ENCODE results near the gene RHOU. TPM values are rescaled to one million over a fixed set of nuclear protein-coding genes. Genes with fewer than 3 reads are reported as not detected.

RHOU gene
- total and polyA plus RNA-seq, 2 of the 13 experiments (the other 11 are each of a cell fraction or from before 2014, with no cell fraction given), result 11.9 to 18.5 TPM

GRCh38 chr1:228783418-228784040 is 48.2 kb downstream of the RHOU start (continued):
- TF ChIP-seq ELF1 (CRISPR knock-in tag; IDR thresholded peaks at IDR 0.05) (no peak), ZNF564 (CRISPR knock-in tag; IDR thresholded peaks at IDR 0.05) (peak; percentile 99; the same call in 1 of the 2 replicates), GLI4 (CRISPR knock-in tag; IDR thresholded peaks at IDR 0.05; ENCODE audit: borderline replicate concordance) (no peak)
- TF ChIP-seq, protein P1, sequence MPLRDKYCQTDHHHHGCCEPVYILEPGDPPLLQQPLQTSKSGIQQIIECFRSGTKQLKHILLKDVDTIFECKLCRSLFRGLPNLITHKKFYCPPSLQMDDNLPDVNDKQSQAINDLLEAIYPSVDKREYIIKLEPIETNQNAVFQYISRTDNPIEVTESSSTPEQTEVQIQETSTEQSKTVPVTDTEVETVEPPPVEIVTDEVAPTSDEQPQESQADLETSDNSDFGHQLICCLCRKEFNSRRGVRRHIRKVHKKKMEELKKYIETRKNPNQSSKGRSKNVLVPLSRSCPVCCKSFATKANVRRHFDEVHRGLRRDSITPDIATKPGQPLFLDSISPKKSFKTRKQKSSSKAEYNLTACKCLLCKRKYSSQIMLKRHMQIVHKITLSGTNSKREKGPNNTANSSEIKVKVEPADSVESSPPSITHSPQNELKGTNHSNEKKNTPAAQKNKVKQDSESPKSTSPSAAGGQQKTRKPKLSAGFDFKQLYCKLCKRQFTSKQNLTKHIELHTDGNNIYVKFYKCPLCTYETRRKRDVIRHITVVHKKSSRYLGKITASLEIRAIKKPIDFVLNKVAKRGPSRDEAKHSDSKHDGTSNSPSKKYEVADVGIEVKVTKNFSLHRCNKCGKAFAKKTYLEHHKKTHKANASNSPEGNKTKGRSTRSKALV (CRISPR knock-in tag; IDR thresholded peaks at IDR 0.05), result no peak
- TF ChIP-seq, protein P2, sequence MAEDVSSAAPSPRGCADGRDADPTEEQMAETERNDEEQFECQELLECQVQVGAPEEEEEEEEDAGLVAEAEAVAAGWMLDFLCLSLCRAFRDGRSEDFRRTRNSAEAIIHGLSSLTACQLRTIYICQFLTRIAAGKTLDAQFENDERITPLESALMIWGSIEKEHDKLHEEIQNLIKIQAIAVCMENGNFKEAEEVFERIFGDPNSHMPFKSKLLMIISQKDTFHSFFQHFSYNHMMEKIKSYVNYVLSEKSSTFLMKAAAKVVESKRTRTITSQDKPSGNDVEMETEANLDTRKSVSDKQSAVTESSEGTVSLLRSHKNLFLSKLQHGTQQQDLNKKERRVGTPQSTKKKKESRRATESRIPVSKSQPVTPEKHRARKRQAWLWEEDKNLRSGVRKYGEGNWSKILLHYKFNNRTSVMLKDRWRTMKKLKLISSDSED (CRISPR knock-in tag; IDR thresholded peaks at IDR 0.05), result no peak

DNA sequence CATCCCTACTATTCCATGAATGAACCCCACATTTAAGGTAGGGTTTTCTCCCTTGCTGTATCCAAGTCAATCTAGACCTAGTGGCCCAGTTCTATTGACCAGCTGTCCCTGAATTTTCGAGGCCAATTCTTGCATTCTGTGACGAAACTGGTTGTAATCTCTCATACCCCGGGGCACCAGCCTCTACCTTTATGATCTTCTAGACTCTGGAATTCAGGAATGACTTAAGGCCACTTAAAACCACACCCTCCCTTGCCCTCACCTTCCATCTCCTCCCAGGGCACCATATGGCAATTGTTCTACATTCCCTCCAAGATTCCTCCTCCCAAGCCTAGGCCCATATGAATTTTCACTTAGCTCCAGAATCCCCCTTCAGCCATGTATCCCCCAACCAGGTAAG is 48.9 kb downstream of the RHOU start:
- no peak for ATAC-seq
- CTCF ChIA-PET (ENCODE audit: low intra/inter-chr PET ratio, low total read pairs), result no interaction called here

More for the DNA sequence above, 48.9 kb downstream of the RHOU start:
- Histone ChIP-seq H3K4me1 (ENCODE audit: insufficient read depth, low read length) (peaks cover 50% of the 10 kb centered on the region), H3K27ac (ENCODE audit: extremely low read length, insufficient read depth, low read length) (no peak overlapping the region), H4K20me1 (ENCODE audit: insufficient read depth, low read length) (no peaks in the 10 kb centered on the region), H3K79me2 (ENCODE audit: insufficient read depth, low read length) (no peaks in the 10 kb centered on the region), H3K27me3 (ENCODE audit: control insufficient read depth in 1 of 2, insufficient read depth in 2 of 2, low read length in 2 of 2) (peaks cover 0 to 1% of the 10 kb centered on the region in 2 experiments; a peak in 1 of 5 replicates), H3K36me3 (replicated peaks in 1 of 2; ENCODE audit: control insufficient read depth in 1 of 2, insufficient read depth in 2 of 2, low read length in 2 of 2) (no peaks in the 10 kb centered on the region), H2AFZ (ENCODE audit: low read length) (no peak overlapping the region), H3K4me2 (ENCODE audit: low read depth, low read length) (no peak overlapping the region), H3K4me3 (replicated peaks in 1 of 3; ENCODE audit: insufficient read depth in 1 of 3, low read depth in 2 of 3, low read length in 3 of 3) (no peak overlapping the region), H3K9me3 (ENCODE audit: low read length) (no peaks in the 10 kb centered on the region), H3K9ac (ENCODE audit: insufficient read depth, low read depth, low read length) (no peak overlapping the region)
- no peak for DNase-seq (ENCODE audit: low spot score)
- intact Hi-C loops (cut with micrococcal nuclease; ENCODE audit: unreplicated experiment) (no loop called here), in situ Hi-C loops (cut with HindIII; ENCODE audit: extremely low pct_ligation_motif_present, low pct_unique_long_range_greater_than_20kb) (no loop called here)
- POLR2A ChIA-PET, result interaction anchor here (1.2 to 2.2 kb wide), 3 partner anchors 48 to 151 kb away, joined by 3 to 21 read pairs (median 5); no protein-coding TSS in a partner anchor
- 14% methylated on average over 3 of the region's 3 CpGs for WGBS (ENCODE audit: low lambda C conversion rate)
- TF ChIP-seq MED8 (CRISPR knock-in tag; IDR thresholded peaks at IDR 0.05; ENCODE audit: insufficient replicate concordance) (no peak), RXRB (CRISPR knock-in tag; IDR thresholded peaks at IDR 0.05; ENCODE audit: borderline replicate concordance) (no peak), ZNF441 (CRISPR knock-in tag; IDR thresholded peaks at IDR 0.05; ENCODE audit: borderline replicate concordance) (no peak), ZNF317 (CRISPR knock-in tag; IDR thresholded peaks at IDR 0.05) (no peak), PCBP2 (optimal IDR thresholded peaks at IDR 0.05; ENCODE audit: low read depth, low read length, poor library complexity, severe bottlenecking) (no peak), ZNF562 (CRISPR knock-in tag; IDR thresholded peaks at IDR 0.05; ENCODE audit: borderline replicate concordance) (no peak)
- no peak for FAIRE-seq
- no TSS peak for BruUV-seq (replicated peaks)

Measured in HepG2 (cell line).